WTC11 (cell line): ENCODE results near the gene BICD2.

Experiments used
- CREB1 ChIP-seq: sonication (generic); formaldehyde crosslinking; IDR thresholded peaks from 2 replicates; pipeline ENCODE4 v1.8.0; 2023; ENCODE audit warnings: mild to moderate bottlenecking, missing genetic modification reagents
- FOXP1 ChIP-seq: sonication (generic); formaldehyde crosslinking; IDR thresholded peaks from 2 replicates; pipeline ENCODE4 v1.8.0; 2022; ENCODE audit warnings: missing genetic modification reagents, mild to moderate bottlenecking, moderate library complexity, borderline replicate concordance
- JUN ChIP-seq: sonication (generic); formaldehyde crosslinking; IDR thresholded peaks from 2 replicates; pipeline ENCODE4 v1.8.0; 2023; ENCODE audit warnings: mild to moderate bottlenecking, missing genetic modification reagents
- NR2C2 ChIP-seq: sonication (generic); formaldehyde crosslinking; IDR thresholded peaks from 2 replicates; pipeline ENCODE4 v1.8.0; 2022; ENCODE audit warnings: mild to moderate bottlenecking, missing genetic modification reagents
- ZNF121 ChIP-seq: sonication (generic); formaldehyde crosslinking; IDR thresholded peaks from 2 replicates; pipeline ENCODE4 v1.8.0; 2023; ENCODE audit warnings: missing genetic modification reagents
- TF ChIP-seq, protein P1 (sequence below): sonication (generic); formaldehyde crosslinking; IDR thresholded peaks from 2 replicates; pipeline ENCODE4 v1.8.1; 2023; ENCODE audit warnings: mild to moderate bottlenecking, missing genetic modification reagents, moderate library complexity
- TF ChIP-seq, protein P2 (sequence below): fragments of 200-600 bp; IDR thresholded peaks from 2 replicates; pipeline ENCODE4 v1.8.0; 2022; ENCODE audit warnings: antibody characterized with exemption
- TF ChIP-seq, protein P3 (sequence below): sonication (generic); formaldehyde crosslinking; IDR thresholded peaks from 2 replicates; pipeline ENCODE4 v1.8.0; 2022; ENCODE audit warnings: mild to moderate bottlenecking, missing genetic modification reagents
- TF ChIP-seq, protein P4 (sequence below): sonication (generic); formaldehyde crosslinking; IDR thresholded peaks from 2 replicates; pipeline ENCODE4 v1.8.1; 2023; ENCODE audit warnings: mild to moderate bottlenecking, moderate library complexity, missing genetic modification reagents
- TF ChIP-seq, protein P5 (sequence below): sonication (generic); formaldehyde crosslinking; IDR thresholded peaks from 2 replicates; pipeline ENCODE4 v1.8.1; 2023; ENCODE audit warnings: mild to moderate bottlenecking, missing genetic modification reagents, moderate library complexity

DNA sequence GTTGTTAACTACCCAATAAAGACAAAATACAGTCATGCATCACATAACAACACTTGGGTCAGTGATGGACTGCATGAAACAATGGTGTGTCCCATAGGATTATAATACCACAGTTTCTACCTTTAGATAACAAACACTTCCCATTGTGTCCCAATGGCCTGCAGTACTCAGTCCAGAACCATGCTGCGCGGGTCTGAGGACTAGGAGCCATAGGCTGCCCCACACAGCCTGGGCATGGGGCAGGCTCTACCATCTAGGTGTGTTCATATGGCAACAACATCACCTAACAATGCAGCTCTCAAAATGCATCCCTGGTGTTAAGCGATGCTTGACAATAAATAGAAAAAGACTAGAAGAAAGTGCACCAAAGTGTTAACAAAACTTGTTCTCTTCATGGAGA lies 101.5 kb downstream of the BICD2 start:
- TF ChIP-seq, protein P1, sequence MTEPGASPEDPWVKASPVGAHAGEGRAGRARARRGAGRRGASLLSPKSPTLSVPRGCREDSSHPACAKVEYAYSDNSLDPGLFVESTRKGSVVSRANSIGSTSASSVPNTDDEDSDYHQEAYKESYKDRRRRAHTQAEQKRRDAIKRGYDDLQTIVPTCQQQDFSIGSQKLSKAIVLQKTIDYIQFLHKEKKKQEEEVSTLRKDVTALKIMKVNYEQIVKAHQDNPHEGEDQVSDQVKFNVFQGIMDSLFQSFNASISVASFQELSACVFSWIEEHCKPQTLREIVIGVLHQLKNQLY (CRISPR knock-in tag): no peak
- TF ChIP-seq, protein P2, sequence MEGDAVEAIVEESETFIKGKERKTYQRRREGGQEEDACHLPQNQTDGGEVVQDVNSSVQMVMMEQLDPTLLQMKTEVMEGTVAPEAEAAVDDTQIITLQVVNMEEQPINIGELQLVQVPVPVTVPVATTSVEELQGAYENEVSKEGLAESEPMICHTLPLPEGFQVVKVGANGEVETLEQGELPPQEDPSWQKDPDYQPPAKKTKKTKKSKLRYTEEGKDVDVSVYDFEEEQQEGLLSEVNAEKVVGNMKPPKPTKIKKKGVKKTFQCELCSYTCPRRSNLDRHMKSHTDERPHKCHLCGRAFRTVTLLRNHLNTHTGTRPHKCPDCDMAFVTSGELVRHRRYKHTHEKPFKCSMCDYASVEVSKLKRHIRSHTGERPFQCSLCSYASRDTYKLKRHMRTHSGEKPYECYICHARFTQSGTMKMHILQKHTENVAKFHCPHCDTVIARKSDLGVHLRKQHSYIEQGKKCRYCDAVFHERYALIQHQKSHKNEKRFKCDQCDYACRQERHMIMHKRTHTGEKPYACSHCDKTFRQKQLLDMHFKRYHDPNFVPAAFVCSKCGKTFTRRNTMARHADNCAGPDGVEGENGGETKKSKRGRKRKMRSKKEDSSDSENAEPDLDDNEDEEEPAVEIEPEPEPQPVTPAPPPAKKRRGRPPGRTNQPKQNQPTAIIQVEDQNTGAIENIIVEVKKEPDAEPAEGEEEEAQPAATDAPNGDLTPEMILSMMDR: no peak
- TF ChIP-seq, protein P3, sequence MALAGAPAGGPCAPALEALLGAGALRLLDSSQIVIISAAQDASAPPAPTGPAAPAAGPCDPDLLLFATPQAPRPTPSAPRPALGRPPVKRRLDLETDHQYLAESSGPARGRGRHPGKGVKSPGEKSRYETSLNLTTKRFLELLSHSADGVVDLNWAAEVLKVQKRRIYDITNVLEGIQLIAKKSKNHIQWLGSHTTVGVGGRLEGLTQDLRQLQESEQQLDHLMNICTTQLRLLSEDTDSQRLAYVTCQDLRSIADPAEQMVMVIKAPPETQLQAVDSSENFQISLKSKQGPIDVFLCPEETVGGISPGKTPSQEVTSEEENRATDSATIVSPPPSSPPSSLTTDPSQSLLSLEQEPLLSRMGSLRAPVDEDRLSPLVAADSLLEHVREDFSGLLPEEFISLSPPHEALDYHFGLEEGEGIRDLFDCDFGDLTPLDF (CRISPR knock-in tag): no peak
- TF ChIP-seq ZNF121 (CRISPR knock-in tag) (no peak), JUN (CRISPR knock-in tag) (no peak), NR2C2 (CRISPR knock-in tag) (no peak), CREB1 (CRISPR knock-in tag) (no peak), FOXP1 (CRISPR knock-in tag) (no peak)
- TF ChIP-seq, protein P4, sequence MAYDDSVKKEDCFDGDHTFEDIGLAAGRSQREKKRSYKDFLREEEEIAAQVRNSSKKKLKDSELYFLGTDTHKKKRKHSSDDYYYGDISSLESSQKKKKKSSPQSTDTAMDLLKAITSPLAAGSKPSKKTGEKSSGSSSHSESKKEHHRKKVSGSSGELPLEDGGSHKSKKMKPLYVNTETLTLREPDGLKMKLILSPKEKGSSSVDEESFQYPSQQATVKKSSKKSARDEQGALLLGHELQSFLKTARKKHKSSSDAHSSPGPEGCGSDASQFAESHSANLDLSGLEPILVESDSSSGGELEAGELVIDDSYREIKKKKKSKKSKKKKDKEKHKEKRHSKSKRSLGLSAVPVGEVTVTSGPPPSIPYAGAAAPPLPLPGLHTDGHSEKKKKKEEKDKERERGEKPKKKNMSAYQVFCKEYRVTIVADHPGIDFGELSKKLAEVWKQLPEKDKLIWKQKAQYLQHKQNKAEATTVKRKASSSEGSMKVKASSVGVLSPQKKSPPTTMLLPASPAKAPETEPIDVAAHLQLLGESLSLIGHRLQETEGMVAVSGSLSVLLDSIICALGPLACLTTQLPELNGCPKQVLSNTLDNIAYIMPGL (CRISPR knock-in tag): no peak
- TF ChIP-seq, protein P5, sequence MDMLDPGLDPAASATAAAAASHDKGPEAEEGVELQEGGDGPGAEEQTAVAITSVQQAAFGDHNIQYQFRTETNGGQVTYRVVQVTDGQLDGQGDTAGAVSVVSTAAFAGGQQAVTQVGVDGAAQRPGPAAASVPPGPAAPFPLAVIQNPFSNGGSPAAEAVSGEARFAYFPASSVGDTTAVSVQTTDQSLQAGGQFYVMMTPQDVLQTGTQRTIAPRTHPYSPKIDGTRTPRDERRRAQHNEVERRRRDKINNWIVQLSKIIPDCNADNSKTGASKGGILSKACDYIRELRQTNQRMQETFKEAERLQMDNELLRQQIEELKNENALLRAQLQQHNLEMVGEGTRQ (CRISPR knock-in tag): no peak
